Ammon's horn (tissue), 1 donor: ENCODE measurements around the gene SCN1B.

Experiments used
- DNase-seq: peaks from one replicate; pipeline ENCODE4 v3.0.0-alpha.2; 2016; ENCODE audit warnings: low spot score

The SCN1B gene

GRCh38 chr19:35053667-35054293, 23.5 kb downstream of the SCN1B start:
- no peak for DNase-seq

GRCh38 chr19:35054626-35055025, 24.4 kb downstream of the SCN1B start:
- DNase-seq = no peak

GRCh38 chr19:35055715-35056179, 25.5 kb downstream of the SCN1B start:
- no peak for DNase-seq

- no peak for DNase-seq
Measured at GRCh38 chr19:35056513-35057063, 26.3 kb downstream of the SCN1B start.

- no peak for DNase-seq
Measured at GRCh38 chr19:35058370-35058769, 28.1 kb downstream of the SCN1B start.

GRCh38 chr19:35059006-35059798, 28.9 kb downstream of the SCN1B start:
- DNase-seq = no peak

- DNase-seq = no peak
Measured at GRCh38 chr19:35059799-35060091, 29.5 kb downstream of the SCN1B start.

- no peak for DNase-seq
Measured at GRCh38 chr19:35060160-35060855, 30.0 kb downstream of the SCN1B start.

- no peak for DNase-seq
Measured at GRCh38 chr19:35061583-35062373, 31.5 kb downstream of the SCN1B start.

- DNase-seq = no peak
Measured at GRCh38 chr19:35062942-35063341, 32.7 kb downstream of the SCN1B start.

- no peak for DNase-seq
Measured at GRCh38 chr19:35063940-35064818, 33.9 kb downstream of the SCN1B start.

- no peak for DNase-seq
Measured at GRCh38 chr19:35065574-35065973, 35.3 kb downstream of the SCN1B start.

- no peak for DNase-seq
Measured at GRCh38 chr19:35066121-35066520, 35.9 kb downstream of the SCN1B start.

- DNase-seq = peak; percentile 93
Measured at GRCh38 chr19:35066691-35067563, 36.7 kb downstream of the SCN1B start.

- no peak for DNase-seq
Measured at GRCh38 chr19:35068941-35069634, 38.8 kb downstream of the SCN1B start.

GRCh38 chr19:35069696-35070095, 39.4 kb downstream of the SCN1B start:
- DNase-seq = no peak

GRCh38 chr19:35070471-35070870, 40.2 kb downstream of the SCN1B start:
- no peak for DNase-seq

GRCh38 chr19:35073516-35073915, 43.2 kb downstream of the SCN1B start:
- DNase-seq = no peak

GRCh38 chr19:35073941-35074340, 43.7 kb downstream of the SCN1B start:
- DNase-seq = no peak
